Measurements from ENCODE around the gene IL1RAPL1. TPM values are rescaled to one million over a fixed set of nuclear protein-coding genes. Genes with fewer than 3 reads are reported as not detected.

IL1RAPL1 gene
- total and polyA plus RNA-seq, 9 donors, result 0.39 to 2.3 (median 1.2) TPM

DNA sequence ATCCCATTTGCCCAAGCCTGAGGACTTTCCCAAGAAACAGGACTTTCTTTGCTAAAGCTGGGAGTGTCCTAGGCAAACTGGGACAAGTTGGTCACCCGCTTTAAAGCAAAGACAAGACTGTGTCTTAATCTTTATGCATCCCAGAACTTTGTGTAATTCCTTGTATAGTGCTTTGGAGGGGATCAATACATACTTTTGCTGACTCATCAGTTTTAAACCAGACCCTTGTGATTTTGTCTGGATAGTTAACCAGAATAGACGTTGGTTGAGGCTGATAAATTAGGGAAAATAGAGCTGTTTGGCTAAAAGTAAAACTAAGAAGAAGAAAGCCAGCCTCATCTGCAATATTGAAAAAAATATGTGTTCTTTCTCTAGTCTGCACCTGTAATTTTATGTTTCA, 82.8 kb downstream of the IL1RAPL1 start:
- H3K36me3 ChIP-seq (ENCODE audit: control insufficient read depth, insufficient read depth, low read length), result no peaks in the 10 kb centered on the region
- H3K27ac ChIP-seq (ENCODE audit: low read length), result no peak overlapping the region
- no CpG with 5 or more reads among the region's 2 CpGs for WGBS (ENCODE audit: insufficient coverage)
- no peaks in the 10 kb centered on the region for H3K4me1 ChIP-seq (ENCODE audit: control insufficient read depth, insufficient read depth, low read length)
- peaks cover 8% of the 10 kb centered on the region for H3K27me3 ChIP-seq (ENCODE audit: control insufficient read depth, insufficient read depth, low read length)
- no peak overlapping the region for H3K4me3 ChIP-seq (ENCODE audit: low read length)
- DNase-seq, result no peak
- H3K9me3 ChIP-seq (replicated peaks; ENCODE audit: control insufficient read depth, low read depth, low read length), result no peaks in the 10 kb centered on the region

DNA sequence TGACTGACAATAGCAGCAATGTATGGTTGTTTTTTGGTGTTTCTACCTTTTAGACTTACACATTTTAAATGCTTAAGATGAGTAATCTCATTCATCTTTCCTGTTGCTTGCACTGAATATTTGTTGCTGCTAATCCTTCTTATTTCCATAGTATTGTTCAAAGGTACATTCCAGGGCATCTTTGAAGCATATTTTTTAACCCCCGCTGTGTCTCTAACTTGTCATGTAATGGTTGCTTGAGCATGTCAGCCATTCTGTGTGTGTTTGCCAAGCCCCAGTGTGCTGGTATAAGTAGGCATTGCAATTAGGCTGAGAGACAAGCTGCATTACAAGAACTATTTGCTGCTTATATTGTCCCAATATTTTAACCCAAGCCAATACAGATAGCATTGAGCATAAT, 87.9 kb downstream of the IL1RAPL1 start:
- Histone ChIP-seq H3K4me1 (ENCODE audit: control insufficient read depth, insufficient read depth, low read length) (no peaks in the 10 kb centered on the region), H3K27me3 (ENCODE audit: control insufficient read depth, insufficient read depth, low read length) (peaks cover 2% of the 10 kb centered on the region), H3K27ac (ENCODE audit: low read length) (no peak overlapping the region), H3K36me3 (ENCODE audit: control insufficient read depth, insufficient read depth, low read length) (no peaks in the 10 kb centered on the region), H3K9me3 (replicated peaks; ENCODE audit: control insufficient read depth, low read depth, low read length) (no peaks in the 10 kb centered on the region), H3K4me3 (ENCODE audit: low read length) (no peak overlapping the region)
- no CpG with 5 or more reads among the region's 1 CpG for WGBS (ENCODE audit: insufficient coverage)
- DNase-seq, result no peak

DNA sequence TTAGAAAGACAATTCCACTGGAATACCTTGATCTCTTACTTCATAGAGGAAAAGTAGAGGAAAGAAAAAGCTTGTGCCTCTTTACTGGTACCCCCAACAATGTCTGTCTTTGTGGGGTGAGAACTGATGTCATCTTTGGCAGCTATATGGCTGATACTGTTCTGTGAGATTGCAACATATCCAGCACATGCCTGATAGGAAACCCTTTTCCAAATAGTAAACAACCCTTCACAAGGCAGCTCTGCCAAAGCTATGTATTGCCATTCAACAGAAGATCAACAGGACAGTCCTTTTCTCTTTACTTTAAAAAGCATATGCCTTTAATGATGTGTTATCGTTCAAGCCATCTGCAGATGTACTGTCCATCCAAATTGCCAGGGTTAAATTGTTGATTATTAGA, 105.9 kb downstream of the IL1RAPL1 start:
- no peak overlapping the region for H3K4me3 ChIP-seq (ENCODE audit: low read length)
- no peaks in the 10 kb centered on the region for H3K36me3 ChIP-seq (ENCODE audit: control insufficient read depth, insufficient read depth, low read length)
- no peaks in the 10 kb centered on the region for H3K4me1 ChIP-seq (ENCODE audit: control insufficient read depth, insufficient read depth, low read length)
- H3K27ac ChIP-seq (ENCODE audit: low read length), result no peak overlapping the region
- DNase-seq, result no peak
- no CpG with 5 or more reads among the region's 1 CpG for WGBS (ENCODE audit: insufficient coverage)
- H3K27me3 ChIP-seq (ENCODE audit: control insufficient read depth, insufficient read depth, low read length), result no peaks in the 10 kb centered on the region
- no peaks in the 10 kb centered on the region for H3K9me3 ChIP-seq (replicated peaks; ENCODE audit: control insufficient read depth, low read depth, low read length)

DNA sequence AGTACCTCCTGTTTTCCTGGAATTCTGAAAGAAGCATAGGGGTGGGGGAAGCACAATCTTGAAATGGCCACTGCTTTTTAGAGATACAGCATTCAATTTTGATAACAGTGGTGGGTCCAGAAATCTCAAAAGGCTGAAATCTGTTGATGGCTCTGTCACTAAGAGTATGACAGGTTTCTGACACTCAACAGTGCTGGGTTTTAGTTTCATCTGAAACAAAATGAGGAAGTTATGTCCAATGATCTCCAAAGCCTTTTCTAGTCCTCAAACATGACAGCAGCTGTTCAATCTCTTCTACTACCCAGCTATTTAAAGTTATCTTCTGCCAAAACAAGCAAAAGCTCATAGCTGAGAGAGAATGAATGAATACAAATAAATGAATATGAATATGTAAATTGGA, 110.5 kb downstream of the IL1RAPL1 start:
- no peak for DNase-seq
- no peaks in the 10 kb centered on the region for H3K4me1 ChIP-seq (ENCODE audit: control insufficient read depth, insufficient read depth, low read length)
- H3K36me3 ChIP-seq (ENCODE audit: control insufficient read depth, insufficient read depth, low read length), result no peaks in the 10 kb centered on the region
- no peaks in the 10 kb centered on the region for H3K9me3 ChIP-seq (replicated peaks; ENCODE audit: control insufficient read depth, low read depth, low read length)
- no peaks in the 10 kb centered on the region for H3K27me3 ChIP-seq (ENCODE audit: control insufficient read depth, insufficient read depth, low read length)
- no peak overlapping the region for H3K4me3 ChIP-seq (ENCODE audit: low read length)
- no peak overlapping the region for H3K27ac ChIP-seq (ENCODE audit: low read length)

DNA sequence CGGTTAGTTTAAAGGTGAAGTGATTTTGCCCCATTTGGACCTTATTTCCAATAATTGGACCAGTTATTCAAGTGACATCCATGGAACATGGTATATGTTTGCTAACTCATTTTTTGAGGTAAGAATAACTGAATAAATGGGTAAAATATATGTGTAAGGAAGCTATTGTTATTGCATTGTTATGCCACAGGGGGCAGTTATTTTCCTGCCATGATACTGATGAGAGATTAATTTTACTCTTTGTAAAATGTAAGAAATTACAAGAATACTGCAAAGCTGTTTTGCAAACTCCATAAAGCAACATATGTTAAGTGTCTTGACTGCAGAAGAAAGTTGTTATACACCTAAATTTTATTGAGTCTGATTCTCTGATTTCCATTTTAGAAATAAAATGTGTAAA, 114.0 kb downstream of the IL1RAPL1 start:
- DNase-seq, result no peak
- Histone ChIP-seq H3K4me1 (ENCODE audit: control insufficient read depth, insufficient read depth, low read length) (no peaks in the 10 kb centered on the region), H3K9me3 (replicated peaks; ENCODE audit: control insufficient read depth, low read depth, low read length) (no peaks in the 10 kb centered on the region), H3K27me3 (ENCODE audit: control insufficient read depth, insufficient read depth, low read length) (no peaks in the 10 kb centered on the region), H3K36me3 (ENCODE audit: control insufficient read depth, insufficient read depth, low read length) (no peaks in the 10 kb centered on the region), H3K4me3 (ENCODE audit: low read length) (no peak overlapping the region), H3K27ac (ENCODE audit: low read length) (no peak overlapping the region)
- no CpG with 5 or more reads among the region's 1 CpG for WGBS (ENCODE audit: insufficient coverage)

DNA sequence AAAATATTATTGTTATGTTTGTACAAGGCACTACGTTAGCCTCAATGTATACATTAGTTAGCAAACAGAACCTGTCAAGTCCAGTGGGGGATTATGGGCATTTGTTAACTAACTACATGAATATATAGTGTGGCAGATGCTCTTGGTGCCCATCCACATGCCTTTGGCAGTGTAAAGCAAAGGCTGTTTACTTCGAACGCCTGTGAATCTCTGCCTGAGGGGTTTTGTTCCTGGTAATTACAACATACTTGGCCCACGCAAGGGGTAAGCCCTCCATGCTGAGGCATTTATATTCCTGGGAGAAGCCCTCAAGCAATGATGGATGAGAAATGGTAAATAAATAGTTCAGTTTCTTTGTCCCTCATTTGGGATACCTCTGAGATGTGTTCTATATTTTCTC, 119.7 kb downstream of the IL1RAPL1 start:
- Histone ChIP-seq H3K4me1 (ENCODE audit: control insufficient read depth, insufficient read depth, low read length) (no peaks in the 10 kb centered on the region), H3K27ac (ENCODE audit: low read length) (no peak overlapping the region), H3K4me3 (ENCODE audit: low read length) (no peak overlapping the region), H3K27me3 (ENCODE audit: control insufficient read depth, insufficient read depth, low read length) (no peaks in the 10 kb centered on the region), H3K36me3 (ENCODE audit: control insufficient read depth, insufficient read depth, low read length) (no peaks in the 10 kb centered on the region), H3K9me3 (replicated peaks; ENCODE audit: control insufficient read depth, low read depth, low read length) (no peaks in the 10 kb centered on the region)
- no CpG with 5 or more reads among the region's 4 CpGs for WGBS (ENCODE audit: insufficient coverage)
- DNase-seq, result no peak

DNA sequence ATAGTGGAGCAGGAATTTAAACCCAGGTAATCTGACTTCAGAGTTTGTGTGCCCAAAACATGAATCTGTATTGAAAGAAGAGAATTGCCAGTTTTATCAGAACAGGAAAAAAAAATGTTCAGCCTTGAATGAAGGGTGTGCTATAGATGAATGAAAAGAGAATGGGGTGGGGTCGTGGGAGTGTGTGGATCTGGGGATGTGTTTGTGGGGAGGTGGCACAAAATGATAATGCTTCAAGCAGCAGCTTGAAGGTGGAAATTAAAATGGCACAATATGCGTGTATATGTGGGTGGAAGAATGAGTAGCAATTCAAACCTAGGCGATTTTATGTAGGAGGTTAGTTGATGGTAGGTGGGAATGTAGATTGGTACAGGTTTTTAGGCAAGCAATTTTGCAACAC, 122.2 kb downstream of the IL1RAPL1 start:
- DNase-seq, result no peak
- Histone ChIP-seq H3K27ac (ENCODE audit: low read length) (no peak overlapping the region), H3K27me3 (ENCODE audit: control insufficient read depth, insufficient read depth, low read length) (no peaks in the 10 kb centered on the region), H3K4me3 (ENCODE audit: low read length) (no peak overlapping the region), H3K36me3 (ENCODE audit: control insufficient read depth, insufficient read depth, low read length) (no peaks in the 10 kb centered on the region), H3K4me1 (ENCODE audit: control insufficient read depth, insufficient read depth, low read length) (no peaks in the 10 kb centered on the region), H3K9me3 (replicated peaks; ENCODE audit: control insufficient read depth, low read depth, low read length) (no peaks in the 10 kb centered on the region)
- WGBS (ENCODE audit: insufficient coverage), result 42% methylated on average over 1 of the region's 3 CpGs

DNA sequence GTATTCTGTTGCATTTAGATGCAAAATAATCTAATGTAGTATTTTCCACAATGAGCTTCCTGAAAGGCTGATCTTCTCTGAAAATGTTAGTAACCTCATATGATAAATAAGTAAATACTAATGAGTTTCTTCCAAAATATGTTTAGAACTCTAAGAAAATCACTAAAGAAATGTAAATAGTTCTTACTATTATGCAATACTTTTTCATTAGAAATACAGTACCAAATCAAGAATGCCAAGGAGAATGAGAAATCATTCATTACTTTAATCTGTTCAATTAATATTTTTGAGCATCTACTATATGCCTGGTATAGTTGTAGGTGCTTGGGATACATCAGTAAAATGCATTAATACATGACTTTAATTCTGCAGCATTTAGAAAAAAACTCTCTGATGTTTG, 130.6 kb downstream of the IL1RAPL1 start:
- H3K27ac ChIP-seq (ENCODE audit: low read length), result no peak overlapping the region
- H3K4me1 ChIP-seq (ENCODE audit: control insufficient read depth, insufficient read depth, low read length), result no peaks in the 10 kb centered on the region
- no peak for DNase-seq
- H3K4me3 ChIP-seq (ENCODE audit: low read length), result no peak overlapping the region
- H3K9me3 ChIP-seq (replicated peaks; ENCODE audit: control insufficient read depth, low read depth, low read length), result no peaks in the 10 kb centered on the region
- no peaks in the 10 kb centered on the region for H3K36me3 ChIP-seq (ENCODE audit: control insufficient read depth, insufficient read depth, low read length)
- H3K27me3 ChIP-seq (ENCODE audit: control insufficient read depth, insufficient read depth, low read length), result no peaks in the 10 kb centered on the region

DNA sequence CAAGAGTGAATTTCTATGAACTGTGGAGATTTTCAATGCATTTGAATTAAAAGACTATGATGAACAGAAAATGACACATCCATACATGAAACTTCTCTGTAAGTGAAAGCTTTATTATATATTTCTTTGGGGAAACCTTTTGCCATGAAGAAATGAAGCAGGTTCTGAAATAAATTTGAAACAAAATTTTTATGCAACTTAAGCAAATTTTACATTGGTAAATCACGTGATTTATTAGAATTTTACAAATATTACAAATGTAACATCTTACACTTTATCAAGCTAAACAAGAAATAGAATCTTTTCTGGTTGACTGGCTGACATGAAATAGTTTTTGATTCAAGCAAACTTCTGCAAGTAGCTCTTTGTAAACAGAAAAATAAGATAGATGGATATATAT, 131.2 kb downstream of the IL1RAPL1 start:
- no peak overlapping the region for H3K4me3 ChIP-seq (ENCODE audit: low read length)
- H3K27me3 ChIP-seq (ENCODE audit: control insufficient read depth, insufficient read depth, low read length), result no peaks in the 10 kb centered on the region
- H3K9me3 ChIP-seq (replicated peaks; ENCODE audit: control insufficient read depth, low read depth, low read length), result no peaks in the 10 kb centered on the region
- H3K4me1 ChIP-seq (ENCODE audit: control insufficient read depth, insufficient read depth, low read length), result no peaks in the 10 kb centered on the region
- no peak for DNase-seq
- no peak overlapping the region for H3K27ac ChIP-seq (ENCODE audit: low read length)
- WGBS (ENCODE audit: insufficient coverage), result no CpG with 5 or more reads among the region's 1 CpG
- H3K36me3 ChIP-seq (ENCODE audit: control insufficient read depth, insufficient read depth, low read length), result no peaks in the 10 kb centered on the region

DNA sequence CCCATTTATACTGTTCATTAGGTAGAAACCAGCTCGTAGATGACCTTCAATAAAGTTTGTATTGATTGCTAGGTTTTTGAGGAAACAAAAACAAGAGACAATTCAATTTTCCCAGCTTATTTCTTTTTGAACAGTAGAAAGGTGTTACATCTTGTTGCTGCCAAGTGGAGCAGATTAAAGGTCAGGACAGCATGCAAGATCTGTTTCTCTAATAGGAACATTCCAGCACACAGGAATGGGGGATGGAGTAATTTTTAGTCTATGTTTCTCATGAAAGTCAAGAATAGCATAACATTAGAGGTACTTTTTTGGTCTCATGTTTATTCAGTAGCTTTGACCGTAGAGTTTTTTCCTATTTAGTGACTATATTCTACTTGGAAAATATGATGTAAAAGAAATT, 132.4 kb downstream of the IL1RAPL1 start:
- no peaks in the 10 kb centered on the region for H3K4me1 ChIP-seq (ENCODE audit: control insufficient read depth, insufficient read depth, low read length)
- no peaks in the 10 kb centered on the region for H3K27me3 ChIP-seq (ENCODE audit: control insufficient read depth, insufficient read depth, low read length)
- no peaks in the 10 kb centered on the region for H3K9me3 ChIP-seq (replicated peaks; ENCODE audit: control insufficient read depth, low read depth, low read length)
- H3K36me3 ChIP-seq (ENCODE audit: control insufficient read depth, insufficient read depth, low read length), result no peaks in the 10 kb centered on the region
- no peak overlapping the region for H3K4me3 ChIP-seq (ENCODE audit: low read length)
- no CpG with 5 or more reads among the region's 2 CpGs for WGBS (ENCODE audit: insufficient coverage)
- H3K27ac ChIP-seq (ENCODE audit: low read length), result no peak overlapping the region
- DNase-seq, result no peak

DNA sequence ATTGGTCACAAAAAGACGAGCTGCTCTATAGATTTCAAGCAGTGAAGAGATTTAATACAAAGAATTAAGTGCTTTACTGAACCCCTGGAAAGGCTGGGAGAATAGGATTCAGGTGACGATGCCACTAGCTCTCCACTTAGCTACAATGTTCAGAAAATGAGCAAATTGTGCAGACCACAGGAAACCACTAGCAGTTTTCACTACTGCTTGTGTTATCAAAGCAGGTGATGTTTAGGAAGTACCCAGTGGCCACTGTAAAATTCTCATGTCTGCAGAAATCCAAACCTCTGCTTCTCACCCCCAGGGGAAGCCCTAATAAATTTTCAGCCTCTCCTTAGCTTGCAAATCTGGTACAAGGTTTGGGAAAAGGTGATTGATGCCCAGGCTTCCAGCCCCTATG, 165.1 kb downstream of the IL1RAPL1 start:
- no peaks in the 10 kb centered on the region for H3K4me1 ChIP-seq (ENCODE audit: control insufficient read depth, insufficient read depth, low read length)
- no peaks in the 10 kb centered on the region for H3K9me3 ChIP-seq (replicated peaks; ENCODE audit: control insufficient read depth, low read depth, low read length)
- no peak overlapping the region for H3K27ac ChIP-seq (ENCODE audit: low read length)
- no peaks in the 10 kb centered on the region for H3K27me3 ChIP-seq (ENCODE audit: control insufficient read depth, insufficient read depth, low read length)
- no CpG with 5 or more reads among the region's 2 CpGs for WGBS (ENCODE audit: insufficient coverage)
- H3K4me3 ChIP-seq (ENCODE audit: low read length), result no peak overlapping the region
- DNase-seq, result no peak
- no peaks in the 10 kb centered on the region for H3K36me3 ChIP-seq (ENCODE audit: control insufficient read depth, insufficient read depth, low read length)
